MM.1S (cell line): ENCODE data around the gene IL1RAPL1.

ENCODE experiments used
- DNase-seq: peaks from one replicate; pipeline ENCODE4 v3.0.0-alpha.2; 2015
- H2AFZ ChIP-seq: fragments of 300-600 bp; sonication (generic); 2 replicates; pipeline ENCODE4 v1.6.0; 2016; ENCODE audit warnings: antibody characterized with exemption, low read length
- H3F3A ChIP-seq: fragments of 300-600 bp; sonication (generic); 2 replicates; pipeline ENCODE4 v1.6.1; 2016; ENCODE audit warnings: mild to moderate bottlenecking, antibody characterized with exemption, low read length, moderate library complexity, mixed read lengths; ENCODE audit not compliant: insufficient read depth
- H3K27ac ChIP-seq: fragments of 300-600 bp; sonication (generic); 2 replicates; pipeline ENCODE4 v1.5.1; 2016; ENCODE audit warnings: mild to moderate bottlenecking, low read length
- H3K27me3 ChIP-seq: fragments of 300-600 bp; sonication (generic); replicated peaks from 2 replicates; pipeline ENCODE4 v1.6.0; 2016; ENCODE audit warnings: low read length; ENCODE audit not compliant: insufficient read depth
- H3K36me3 ChIP-seq: fragments of 300-600 bp; sonication (generic); replicated peaks from 2 replicates; pipeline ENCODE4 v1.6.1; 2016; ENCODE audit warnings: mild to moderate bottlenecking, low read length, mixed read lengths; ENCODE audit not compliant: insufficient read depth
- H3K4me1 ChIP-seq: fragments of 300-600 bp; sonication (generic); 2 replicates; pipeline ENCODE4 v1.6.1; 2016; ENCODE audit warnings: low read length, mixed read lengths
- H3K4me2 ChIP-seq: fragments of 300-600 bp; sonication (generic); 2 replicates; pipeline ENCODE4 v1.6.0; 2016; ENCODE audit warnings: low read depth, low read length
- H3K4me3 ChIP-seq: fragments of 300-600 bp; sonication (generic); 2 replicates; pipeline ENCODE4 v1.5.1; 2016; ENCODE audit warnings: low read length, mixed read lengths
- H3K79me2 ChIP-seq: fragments of 300-600 bp; sonication (generic); 2 replicates; pipeline ENCODE4 v1.6.1; 2016; ENCODE audit warnings: mixed run types, low read length, mixed read lengths
- H3K9ac ChIP-seq: fragments of 300-600 bp; sonication (generic); 2 replicates; pipeline ENCODE4 v1.6.1; 2016; ENCODE audit warnings: low read length, mixed read lengths
- H3K9me2 ChIP-seq: fragments of 300-600 bp; sonication (generic); replicated peaks from 2 replicates; pipeline ENCODE4 v1.6.1; 2016; ENCODE audit warnings: mild to moderate bottlenecking, low read length, mixed read lengths; ENCODE audit not compliant: insufficient read depth
- H3K9me3 ChIP-seq: fragments of 300-600 bp; sonication (generic); replicated peaks from 2 replicates; pipeline ENCODE4 v1.6.1; 2016; ENCODE audit warnings: mild to moderate bottlenecking, low read length, mixed read lengths; ENCODE audit not compliant: insufficient read depth
- H4K20me1 ChIP-seq: fragments of 300-600 bp; sonication (generic); 2 replicates; pipeline ENCODE4 v1.6.1; 2016; ENCODE audit warnings: mild to moderate bottlenecking, low read length, moderate library complexity, mixed read lengths; ENCODE audit not compliant: insufficient read depth
- EZH2 ChIP-seq: fragments of 300-600 bp; sonication (generic); optimal IDR thresholded peaks from 2 replicates; pipeline ENCODE3; 2017; ENCODE audit warnings: low read depth, mild to moderate bottlenecking, antibody characterized with exemption, low read length, mixed read lengths
- EZH2phosphoT487 ChIP-seq: fragments of 300-600 bp; sonication (generic); IDR thresholded peaks from 2 replicates; pipeline ENCODE4 v1.6.1; 2018; ENCODE audit warnings: antibody characterized with exemption, low read length
- TF ChIP-seq, protein P1 (sequence below): fragments of 300-600 bp; sonication (generic); IDR thresholded peaks from 2 replicates; pipeline ENCODE4 v1.5.1; 2016; ENCODE audit warnings: antibody characterized with exemption, low read length, mixed read lengths

Gene IL1RAPL1

DNA sequence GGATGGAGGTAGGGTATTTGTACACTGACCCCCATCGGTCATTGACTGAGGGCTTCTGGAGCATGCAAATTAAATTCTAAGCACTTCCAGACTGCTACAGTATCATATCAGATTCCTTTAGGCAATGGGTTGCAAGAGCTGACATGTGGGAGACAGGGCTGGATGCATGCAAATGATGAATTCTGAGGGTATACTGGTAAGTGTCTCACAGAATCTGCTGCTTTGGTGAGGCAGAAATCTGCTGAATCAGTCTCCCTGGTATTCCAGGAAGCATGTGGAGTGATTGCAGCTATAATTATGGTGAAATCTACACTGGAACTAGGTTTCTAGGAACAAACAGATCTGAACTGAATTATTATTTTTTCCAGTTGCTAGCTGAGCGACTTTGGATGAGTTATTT lies 943.3 kb downstream of the IL1RAPL1 start:
- no peaks in the 10 kb centered on the region for H4K20me1 ChIP-seq
- no peaks in the 10 kb centered on the region for H3K9me2 ChIP-seq
- no peak overlapping the region for H3K27ac ChIP-seq
- no peak overlapping the region for H3K9ac ChIP-seq
- no peaks in the 10 kb centered on the region for H3K36me3 ChIP-seq
- no peak overlapping the region for H3K4me2 ChIP-seq
- H3K4me1 ChIP-seq, result 0 out of 2 replicates have a peak, but pooled peaks cover 5% of the 10 kb centered on the region
- H3F3A ChIP-seq, result peaks cover 2% of the 10 kb centered on the region; the same call in 1 of the 2 replicates
- H3K79me2 ChIP-seq, result no peaks in the 10 kb centered on the region
- H3K9me3 ChIP-seq, result no peaks in the 10 kb centered on the region
- no peak overlapping the region for H2AFZ ChIP-seq
- H3K4me3 ChIP-seq, result no peak overlapping the region
- no peaks in the 10 kb centered on the region for H3K27me3 ChIP-seq
- no peak for DNase-seq
- TF ChIP-seq EZH2 (no peak), EZH2phosphoT487 (no peak)
- TF ChIP-seq, protein P1, sequence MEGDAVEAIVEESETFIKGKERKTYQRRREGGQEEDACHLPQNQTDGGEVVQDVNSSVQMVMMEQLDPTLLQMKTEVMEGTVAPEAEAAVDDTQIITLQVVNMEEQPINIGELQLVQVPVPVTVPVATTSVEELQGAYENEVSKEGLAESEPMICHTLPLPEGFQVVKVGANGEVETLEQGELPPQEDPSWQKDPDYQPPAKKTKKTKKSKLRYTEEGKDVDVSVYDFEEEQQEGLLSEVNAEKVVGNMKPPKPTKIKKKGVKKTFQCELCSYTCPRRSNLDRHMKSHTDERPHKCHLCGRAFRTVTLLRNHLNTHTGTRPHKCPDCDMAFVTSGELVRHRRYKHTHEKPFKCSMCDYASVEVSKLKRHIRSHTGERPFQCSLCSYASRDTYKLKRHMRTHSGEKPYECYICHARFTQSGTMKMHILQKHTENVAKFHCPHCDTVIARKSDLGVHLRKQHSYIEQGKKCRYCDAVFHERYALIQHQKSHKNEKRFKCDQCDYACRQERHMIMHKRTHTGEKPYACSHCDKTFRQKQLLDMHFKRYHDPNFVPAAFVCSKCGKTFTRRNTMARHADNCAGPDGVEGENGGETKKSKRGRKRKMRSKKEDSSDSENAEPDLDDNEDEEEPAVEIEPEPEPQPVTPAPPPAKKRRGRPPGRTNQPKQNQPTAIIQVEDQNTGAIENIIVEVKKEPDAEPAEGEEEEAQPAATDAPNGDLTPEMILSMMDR, result no peak

- Histone ChIP-seq H3K36me3 (no peaks in the 10 kb centered on the region), H3F3A (peaks cover 2% of the 10 kb centered on the region; the same call in 1 of the 2 replicates), H3K27me3 (no peaks in the 10 kb centered on the region), H3K4me3 (no peak overlapping the region), H3K4me1 (0 out of 2 replicates have a peak, but pooled peaks cover 5% of the 10 kb centered on the region), H3K9me2 (no peaks in the 10 kb centered on the region), H3K4me2 (no peak overlapping the region), H4K20me1 (no peaks in the 10 kb centered on the region), H3K79me2 (no peaks in the 10 kb centered on the region), H3K27ac (no peak overlapping the region), H3K9me3 (no peaks in the 10 kb centered on the region), H3K9ac (no peak overlapping the region), H2AFZ (no peak overlapping the region)
- TF ChIP-seq, protein P1, result no peak
- TF ChIP-seq EZH2, result no peak
- no peak for TF ChIP-seq EZH2phosphoT487
- DNase-seq, result no peak
Observed at GRCh38 chrX:29531336-29531735, 944.1 kb downstream of the IL1RAPL1 start.

- no peaks in the 10 kb centered on the region for H3K9me3 ChIP-seq
- no peak overlapping the region for H3K27ac ChIP-seq
- no peaks in the 10 kb centered on the region for H3K4me1 ChIP-seq
- H3K79me2 ChIP-seq, result no peaks in the 10 kb centered on the region
- H3K4me2 ChIP-seq, result no peak overlapping the region
- no peaks in the 10 kb centered on the region for H4K20me1 ChIP-seq
- H2AFZ ChIP-seq, result no peak overlapping the region
- no peak overlapping the region for H3K4me3 ChIP-seq
- H3K9ac ChIP-seq, result no peak overlapping the region
- no peaks in the 10 kb centered on the region for H3K36me3 ChIP-seq
- no peak for DNase-seq
- H3K27me3 ChIP-seq, result no peaks in the 10 kb centered on the region
- no peaks in the 10 kb centered on the region for H3K9me2 ChIP-seq
- no peak for TF ChIP-seq EZH2
- TF ChIP-seq, protein P1, result no peak
- no peak for TF ChIP-seq EZH2phosphoT487
- H3F3A ChIP-seq, result no peaks in the 10 kb centered on the region
Observed at GRCh38 chrX:29535212-29536162, 948.2 kb downstream of the IL1RAPL1 start.
